ENCODE data around the gene ERCC1.
A peak's percentile ranks its signal among the peaks of the same experiment; 100 is the strongest.

ERCC1 gene

GRCh38 chr19:45403781-45404556, 19.7 kb downstream of the ERCC1 start:
- no peak for DNase-seq

- DNase-seq = no peak
Measured at GRCh38 chr19:45403272-45403671, 20.4 kb downstream of the ERCC1 start.

GRCh38 chr19:45402298-45403061, 21.2 kb downstream of the ERCC1 start:
- DNase-seq = no peak

GRCh38 chr19:45401815-45402214, 21.9 kb downstream of the ERCC1 start:
- DNase-seq = no peak

GRCh38 chr19:45400192-45400591, 23.5 kb downstream of the ERCC1 start:
- DNase-seq = no peak

- no peak for DNase-seq
Measured at GRCh38 chr19:45395821-45396617, 27.7 kb downstream of the ERCC1 start.

GRCh38 chr19:45391871-45392665, 31.6 kb downstream of the ERCC1 start:
- DNase-seq = no peak

GRCh38 chr19:45391346-45391745, 32.4 kb downstream of the ERCC1 start:
- DNase-seq = no peak

GRCh38 chr19:45385392-45386221, 38.1 kb downstream of the ERCC1 start:
- no peak for DNase-seq

- DNase-seq = no peak
Measured at GRCh38 chr19:45382426-45382825, 41.3 kb downstream of the ERCC1 start.

GRCh38 chr19:45380107-45380506, 43.6 kb downstream of the ERCC1 start:
- DNase-seq = no peak

GRCh38 chr19:45376045-45376724, 47.5 kb downstream of the ERCC1 start:
- peak; percentile 39 for DNase-seq

GRCh38 chr19:45370410-45371204, 53.1 kb downstream of the ERCC1 start, which contains the start of gene ERCC2:
TSS of gene ERCC2 (minus strand) at chr19:45370573. CDS start at chr19:45370540, 33 bp downstream.
- peak; percentile 91 for DNase-seq

- DNase-seq = no peak
Measured at GRCh38 chr19:45368737-45369340, 54.9 kb downstream of the ERCC1 start.

- no peak for DNase-seq
Measured at GRCh38 chr19:45368127-45368526, 55.6 kb downstream of the ERCC1 start.

- no peak for DNase-seq
Measured at GRCh38 chr19:45364696-45365095, 59.0 kb downstream of the ERCC1 start.

GRCh38 chr19:45363861-45364459, 59.8 kb downstream of the ERCC1 start:
- DNase-seq = no peak

GRCh38 chr19:45362291-45362690, 61.4 kb downstream of the ERCC1 start:
- DNase-seq = no peak

GRCh38 chr19:45361608-45362007, 62.1 kb downstream of the ERCC1 start:
- DNase-seq = no peak
